Measurements from ENCODE around the gene ZNF66. TPM values are rescaled to one million over a fixed set of nuclear protein-coding genes. Genes with fewer than 3 reads are reported as not detected.
"Not testable (repeated sequence)": the region's sequence is repeated elsewhere in the genome, so short reads cannot be mapped to it uniquely, and the experiment has no call there.

Gene ZNF66
- total RNA-seq (1 to 10 TPM in 5 of 10 donors, under 1 TPM in 5; 0.49 to 1.9 (median 1.0) TPM), polyA plus RNA-seq (1 to 10 TPM in 1 of 2 donors, under 1 TPM in 1; 0.62 to 1.2 TPM)
- long read RNA-seq, donor 1, result 0 reads
- long read RNA-seq, donor 2, result 0 reads
- long read RNA-seq, donor 3, partial matches to known transcripts, result 0 of 5 reads
- long read RNA-seq, donor 3, other reads (novel, unspliced or antisense), result 3 of 5 reads

DNA sequence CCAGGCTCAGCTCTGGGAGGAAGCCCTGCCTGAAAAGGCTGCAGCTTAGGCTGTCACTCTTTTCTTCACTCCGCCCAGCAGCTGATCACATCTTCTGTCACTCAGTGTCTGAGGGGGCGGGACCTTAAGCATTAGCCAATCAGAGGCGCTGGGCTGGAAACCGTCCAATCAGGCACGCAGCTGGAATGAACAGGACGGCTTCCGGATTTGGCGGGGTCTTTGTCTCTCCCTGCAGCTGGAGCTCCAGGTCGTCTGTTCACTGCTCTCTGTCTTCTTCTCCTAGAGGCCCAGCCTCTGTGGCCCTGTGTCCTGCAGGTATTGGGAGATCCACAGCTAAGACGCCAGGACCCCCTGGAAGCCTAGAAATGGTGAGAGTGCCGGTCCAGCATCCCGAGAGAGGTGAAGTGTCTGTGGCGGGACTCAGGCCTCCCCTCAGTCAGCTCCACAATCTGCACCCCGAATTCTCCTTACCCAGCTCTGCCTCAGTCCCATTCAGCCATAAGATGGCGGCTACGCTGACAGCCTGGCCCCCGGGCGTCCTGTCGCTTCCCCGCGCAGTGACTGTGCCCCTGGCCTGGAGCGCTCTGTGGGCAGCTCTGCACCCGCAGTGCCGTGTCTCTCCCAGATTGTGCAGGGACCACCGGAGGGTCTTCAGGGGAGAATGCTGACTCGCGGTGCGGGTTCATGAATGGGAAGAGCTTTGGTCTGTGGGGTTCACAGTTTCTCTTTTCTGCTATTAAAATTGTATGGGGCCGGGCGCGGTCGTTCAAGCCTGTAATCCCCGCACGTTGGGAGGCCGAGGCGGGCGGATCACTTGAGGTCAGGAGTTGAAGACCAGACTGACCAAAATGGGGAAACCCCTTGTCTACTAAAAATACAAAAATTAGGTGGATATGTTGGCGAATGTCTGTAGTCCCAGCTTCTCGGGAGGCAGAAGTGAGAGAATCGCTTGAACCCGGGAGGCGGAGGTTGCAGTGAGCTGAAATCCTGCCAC lies at the start of gene ZNF66:
Gene ZNF66, plus strand, starts transcription at position 222 of the 994 bp plus-strand sequence. Its CDS starts 144 bp downstream, at position 366.
- H3K4me3 ChIP-seq, result peak within 1 kb of the TSS; percentile 52 to 92 (median 78)
- H3K36me3 ChIP-seq, result peaks cover 0 to 6% (median 0%) of the 10 kb centered on the region in 9 donors
- intact Hi-C loops (cut with DNase I), result loop anchor here in 3 of 10 donors (5.0 to 10.0 kb wide), 4 partner anchors 112 to 724 kb away; partner anchors contain the start of genes ZNF626 (in 2 of the 3) and ZNF737 (in 1 of the 3)

DNA sequence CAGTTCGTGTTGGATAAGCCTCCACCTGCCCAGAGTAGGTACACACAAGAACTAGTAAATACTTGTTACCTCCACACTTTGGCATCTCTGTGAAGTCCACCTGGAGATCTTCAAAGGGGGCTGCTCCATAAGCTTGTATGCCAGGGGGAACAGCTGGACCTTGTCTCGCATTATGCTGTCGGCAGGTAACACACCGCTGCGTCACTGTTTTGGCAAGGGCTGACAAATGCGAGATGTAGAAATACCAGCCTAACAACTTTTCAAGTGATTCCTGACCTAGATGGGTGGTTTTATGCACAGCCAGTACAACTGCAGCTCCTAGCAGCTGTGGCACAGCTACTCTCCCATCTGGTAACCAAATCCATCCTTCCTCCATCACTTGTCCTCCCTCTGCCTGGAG lies 25.9 kb upstream of the ZNF66 start:
- DNase-seq; H3K4me3 ChIP-seq; H3K27ac ChIP-seq; intact Hi-C loops (cut with DNase I); H3K36me3 ChIP-seq; ATAC-seq; H3K4me1 ChIP-seq; H3K27me3 ChIP-seq: not testable (repeated sequence)
- peaks cover 0 to 14% (median 0%) of the 10 kb centered on the region in 11 donors for H3K9me3 ChIP-seq
- 83 to 87% methylated on average over 6 of the region's 6 CpGs for WGBS, 2 donors

More for the DNA sequence above, at the start of gene ZNF66:
- Histone ChIP-seq H3K4me1 (peaks cover 0 to 16% (median 6%) of the 10 kb centered on the region in 9 donors), H3K9me3 (peaks cover 0 to 3% (median 0%) of the 10 kb centered on the region in 11 donors), H3K27ac (peak within 1 kb of the TSS in 9 of 10 donors; percentile 17 to 77 (median 44)), H3K27me3 (no peaks in the 10 kb centered on the region)
- TF ChIP-seq, protein P1, sequence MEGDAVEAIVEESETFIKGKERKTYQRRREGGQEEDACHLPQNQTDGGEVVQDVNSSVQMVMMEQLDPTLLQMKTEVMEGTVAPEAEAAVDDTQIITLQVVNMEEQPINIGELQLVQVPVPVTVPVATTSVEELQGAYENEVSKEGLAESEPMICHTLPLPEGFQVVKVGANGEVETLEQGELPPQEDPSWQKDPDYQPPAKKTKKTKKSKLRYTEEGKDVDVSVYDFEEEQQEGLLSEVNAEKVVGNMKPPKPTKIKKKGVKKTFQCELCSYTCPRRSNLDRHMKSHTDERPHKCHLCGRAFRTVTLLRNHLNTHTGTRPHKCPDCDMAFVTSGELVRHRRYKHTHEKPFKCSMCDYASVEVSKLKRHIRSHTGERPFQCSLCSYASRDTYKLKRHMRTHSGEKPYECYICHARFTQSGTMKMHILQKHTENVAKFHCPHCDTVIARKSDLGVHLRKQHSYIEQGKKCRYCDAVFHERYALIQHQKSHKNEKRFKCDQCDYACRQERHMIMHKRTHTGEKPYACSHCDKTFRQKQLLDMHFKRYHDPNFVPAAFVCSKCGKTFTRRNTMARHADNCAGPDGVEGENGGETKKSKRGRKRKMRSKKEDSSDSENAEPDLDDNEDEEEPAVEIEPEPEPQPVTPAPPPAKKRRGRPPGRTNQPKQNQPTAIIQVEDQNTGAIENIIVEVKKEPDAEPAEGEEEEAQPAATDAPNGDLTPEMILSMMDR (IDR thresholded peaks at IDR 0.05), result no peak
- WGBS, 2 donors, result 1 to 2% methylated on average over 42 of the region's 42 CpGs
- DNase-seq (peak; percentile 95 to 98), ATAC-seq (peak; percentile 99 to 100 (median 100))

DNA sequence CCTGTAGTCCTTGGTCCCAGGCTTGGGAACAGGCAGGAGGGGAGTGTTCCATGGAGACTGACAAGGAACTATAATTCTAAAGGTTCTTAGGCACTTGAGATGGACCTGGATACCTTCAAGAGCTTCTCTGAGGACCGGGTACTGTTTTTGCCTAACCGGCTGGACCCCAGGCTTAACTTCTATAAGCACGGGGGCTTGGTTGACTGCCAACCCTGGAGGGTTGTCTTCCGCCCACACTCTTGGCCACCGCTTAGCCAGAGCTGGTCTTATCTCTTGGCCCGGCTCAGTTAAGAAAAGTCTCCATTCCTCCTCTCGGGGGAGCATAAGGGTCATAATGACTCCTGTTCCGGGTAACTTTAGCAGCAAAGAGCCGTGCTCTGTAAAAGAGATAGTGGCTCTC lies 23.8 kb upstream of the ZNF66 start:
- H3K4me3 ChIP-seq; ATAC-seq; H3K27me3 ChIP-seq; DNase-seq; H3K4me1 ChIP-seq; intact Hi-C loops (cut with DNase I); H3K36me3 ChIP-seq; H3K27ac ChIP-seq: not testable (repeated sequence)
- H3K9me3 ChIP-seq, result peaks cover 0 to 14% (median 0%) of the 10 kb centered on the region in 11 donors
- WGBS, 2 donors, result 52 to 57% methylated on average over 9 of the region's 9 CpGs

DNA sequence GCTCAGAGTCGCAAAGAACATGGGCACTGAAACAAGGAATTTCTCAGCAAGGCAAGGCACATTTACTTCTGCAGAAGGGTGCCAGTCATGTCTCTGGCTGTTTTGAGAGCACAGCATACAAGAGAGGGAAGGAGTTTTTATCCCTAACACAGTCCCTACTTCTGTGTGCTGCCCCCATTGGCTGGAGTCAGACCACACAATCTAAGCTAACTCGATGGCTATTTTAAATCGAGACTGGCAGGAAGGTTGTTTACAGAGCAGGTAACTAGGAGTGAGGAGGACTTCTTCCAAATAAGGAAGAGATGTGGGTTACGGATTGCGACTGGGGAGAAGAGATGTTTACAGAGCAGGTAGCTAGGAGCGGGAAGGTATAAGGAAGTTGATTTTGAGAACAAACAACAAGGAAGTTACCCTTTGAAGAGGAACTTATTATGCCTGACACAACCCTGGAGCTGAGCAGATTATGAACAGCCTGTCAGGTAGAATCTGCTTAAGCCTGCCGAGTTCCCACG lies 6.8 kb upstream of the ZNF66 start:
- intact Hi-C loops (cut with DNase I); H3K4me3 ChIP-seq; H3K27ac ChIP-seq; DNase-seq; H3K4me1 ChIP-seq; H3K27me3 ChIP-seq; ATAC-seq; H3K36me3 ChIP-seq: not testable (repeated sequence)
- peaks cover 0 to 12% (median 0%) of the 10 kb centered on the region in 11 donors for H3K9me3 ChIP-seq
- WGBS, 2 donors, result 92% methylated on average over 6 to 8 of the region's 8 CpGs

DNA sequence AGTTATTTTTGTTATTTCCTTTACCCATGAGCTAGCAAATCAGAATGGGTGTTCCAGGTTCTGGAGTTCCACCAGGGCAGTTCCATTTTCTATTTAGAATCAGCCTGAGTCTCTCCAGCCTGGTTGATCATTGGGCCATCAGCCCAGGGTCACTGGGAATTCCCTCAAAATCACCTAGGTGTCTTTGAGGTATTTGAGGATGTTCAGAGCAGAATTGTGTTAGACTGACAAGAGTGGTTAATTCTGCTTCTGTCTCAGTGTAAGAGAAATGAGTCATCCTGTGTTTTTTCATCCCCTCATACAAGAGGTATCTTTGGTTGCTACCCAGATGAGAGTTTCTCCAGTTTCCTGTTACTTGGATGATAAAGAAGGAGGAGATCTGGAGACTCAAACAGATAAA lies 11.7 kb downstream of the ZNF66 start:
- Histone ChIP-seq H3K36me3 (peaks cover 0 to 25% (median 6%) of the 10 kb centered on the region in 9 donors), H3K9me3 (peaks cover 0 to 89% (median 0%) of the 10 kb centered on the region in 11 donors), H3K4me1 (no peaks in the 10 kb centered on the region), H3K4me3 (no peak overlapping the region), H3K27me3 (no peaks in the 10 kb centered on the region), H3K27ac (no peak overlapping the region)
- no peak for ATAC-seq
- intact Hi-C loops (cut with DNase I), result no loop called here
- no peak for DNase-seq
- TF ChIP-seq, protein P1 (IDR thresholded peaks at IDR 0.05), result no peak

Measured in heart right ventricle (tissue), 16 donors.